GM18870 (cell line): ENCODE results near the gene KRT28.
"Not testable (repeated sequence)": the region's sequence is repeated elsewhere in the genome, so short reads cannot be mapped to it uniquely, and the experiment has no call there.

Source experiments
- ATAC-seq: cut with Tn5 transposase; IDR thresholded peaks from one replicate; pipeline ENCODE4 v1.9.1; 2021; ENCODE audit warnings: moderate library complexity; ENCODE audit not compliant: unreplicated experiment

KRT28 gene

DNA sequence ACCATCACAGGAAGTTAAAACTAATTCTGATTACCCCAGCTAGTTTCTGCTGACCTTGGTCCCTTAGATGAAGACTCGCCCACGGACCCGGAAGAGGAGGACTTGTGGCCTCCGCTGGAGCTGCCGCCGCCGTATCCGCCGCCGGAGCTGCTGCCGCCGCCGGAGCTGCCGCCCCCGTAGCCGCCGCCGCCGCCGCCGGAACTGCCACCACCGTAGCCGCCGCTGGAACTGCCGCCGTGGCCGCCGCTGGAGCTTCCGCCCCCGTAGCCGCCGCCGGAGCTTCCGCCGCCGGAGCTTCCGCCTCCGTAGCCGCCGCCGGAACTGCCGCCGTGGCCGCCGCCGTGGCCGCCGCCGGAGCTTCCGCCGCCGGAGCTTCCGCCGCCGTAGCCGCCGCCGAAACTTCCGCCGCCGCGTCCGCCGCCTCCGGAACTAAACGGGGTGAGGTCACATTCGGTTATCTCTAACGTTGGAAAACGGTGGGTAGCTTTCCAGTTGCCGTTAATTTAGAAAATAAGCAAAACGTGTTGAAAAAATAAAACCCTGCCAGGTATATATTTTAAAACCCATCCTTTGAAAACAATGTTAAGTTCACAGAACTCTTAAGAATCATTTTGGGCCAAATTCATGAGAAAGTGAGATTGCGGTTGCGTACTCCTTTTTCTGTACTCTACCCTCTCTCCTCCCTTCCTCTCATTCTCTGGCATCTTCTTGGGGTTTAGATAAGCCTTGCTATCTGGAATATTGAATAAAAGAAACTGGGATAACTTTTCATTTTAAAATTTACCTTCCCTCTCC, 19.2 kb upstream of the KRT28 start:
- no peak for ATAC-seq

- no peak for ATAC-seq
Observed at GRCh38 chr17:40818343-40818732, 18.6 kb upstream of the KRT28 start.

GRCh38 chr17:40817103-40817682, 17.4 kb upstream of the KRT28 start:
- no peak for ATAC-seq

DNA sequence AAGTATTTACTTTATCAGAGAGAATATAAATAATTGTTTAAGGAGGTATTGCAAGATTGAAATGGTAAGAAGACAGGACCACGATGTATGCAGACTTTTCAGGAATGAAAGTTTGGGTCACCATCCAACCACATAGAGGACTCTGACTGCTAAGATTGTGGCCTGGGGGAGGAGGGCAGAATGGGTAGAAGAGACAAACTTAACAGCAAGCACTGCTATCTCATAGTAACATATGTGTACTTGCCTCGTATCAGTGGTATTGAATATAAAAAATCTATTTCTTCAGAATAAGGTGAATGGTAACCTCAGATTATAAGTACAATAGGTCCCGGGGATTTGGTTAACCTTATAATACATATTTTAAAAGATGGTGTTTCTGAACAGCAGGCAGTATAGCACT, 16.8 kb upstream of the KRT28 start:
- no peak for ATAC-seq

- ATAC-seq = no peak
Observed at GRCh38 chr17:40815381-40815780, 15.6 kb upstream of the KRT28 start.

GRCh38 chr17:40814657-40815056, 14.9 kb upstream of the KRT28 start:
- not testable (repeated sequence) for ATAC-seq

DNA sequence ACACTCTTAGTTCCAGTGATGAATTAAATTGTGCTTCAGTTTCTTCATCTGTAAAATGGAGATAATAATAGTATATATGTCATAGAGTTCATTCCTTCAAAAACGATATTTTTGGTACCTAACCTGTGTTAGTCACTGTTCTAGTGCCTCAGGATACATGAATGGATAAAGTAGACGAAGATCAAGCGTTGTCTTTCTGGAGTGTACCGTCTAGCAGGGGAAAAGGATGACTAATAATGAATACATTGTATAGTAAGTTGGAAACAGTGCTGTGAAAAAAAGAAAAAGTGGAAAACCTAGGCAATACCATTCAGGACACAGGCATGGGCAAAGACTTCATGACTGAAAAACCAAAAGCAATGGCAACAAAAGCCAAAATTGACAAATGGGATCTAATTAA, 14.0 kb upstream of the KRT28 start:
- ATAC-seq = no peak

- no peak for ATAC-seq
Observed at GRCh38 chr17:40812639-40813038, 12.9 kb upstream of the KRT28 start.

- no peak for ATAC-seq
Observed at GRCh38 chr17:40810494-40810893, 10.7 kb upstream of the KRT28 start.

GRCh38 chr17:40809721-40810421, 10.1 kb upstream of the KRT28 start:
- no peak for ATAC-seq

GRCh38 chr17:40806131-40806530, 6.4 kb upstream of the KRT28 start:
- ATAC-seq = no peak

DNA sequence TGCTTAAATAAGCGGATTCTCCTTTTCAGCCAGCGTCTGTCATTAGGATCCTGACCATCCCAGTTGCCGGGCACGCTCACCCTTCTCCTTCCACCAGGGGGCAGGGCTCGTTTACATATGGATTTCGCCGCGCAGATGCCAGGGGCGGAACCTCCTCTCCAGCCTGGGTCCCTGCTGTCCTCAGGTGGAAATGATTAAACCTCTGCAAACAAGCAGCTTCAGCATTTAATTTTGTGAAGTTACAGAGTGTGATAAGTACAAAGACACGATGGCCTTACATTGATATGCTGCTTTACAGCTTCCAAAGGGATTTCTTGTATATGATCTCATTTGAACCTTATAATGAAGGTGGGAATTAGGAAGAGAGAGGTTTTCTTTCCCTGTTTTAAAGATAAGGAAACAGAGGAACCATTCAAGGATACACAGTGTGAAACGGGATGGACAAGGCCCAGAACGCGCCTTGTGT, 3.9 kb upstream of the KRT28 start:
- ATAC-seq = no peak

GRCh38 chr17:40801157-40801556, 1.4 kb upstream of the KRT28 start:
- ATAC-seq = no peak

- no peak for ATAC-seq
Observed at GRCh38 chr17:40800381-40800780, 622 bp upstream of the KRT28 start.

DNA sequence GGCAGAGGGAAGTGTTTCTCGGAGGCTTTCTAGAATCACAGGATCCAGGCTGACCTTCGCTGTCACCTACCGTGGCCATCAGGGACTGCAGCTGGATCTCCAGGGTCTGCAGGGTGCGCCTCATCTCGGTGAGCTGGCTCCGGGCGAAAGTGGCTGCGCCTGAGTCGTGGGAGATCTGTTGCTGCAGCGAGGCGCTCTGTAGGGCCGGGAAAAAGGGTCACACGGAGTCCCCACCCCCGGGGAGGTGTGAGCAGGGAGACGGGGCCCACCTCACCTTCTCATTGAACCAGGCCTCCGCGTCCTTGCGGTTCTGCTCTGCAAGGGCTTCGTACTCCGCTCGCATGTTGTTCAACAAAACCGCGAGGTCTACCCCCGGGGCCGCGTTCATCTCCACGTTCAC, 2.9 kb downstream of the KRT28 start:
- ATAC-seq = no peak

GRCh38 chr17:40795019-40795667, 4.6 kb downstream of the KRT28 start:
- ATAC-seq = no peak

DNA sequence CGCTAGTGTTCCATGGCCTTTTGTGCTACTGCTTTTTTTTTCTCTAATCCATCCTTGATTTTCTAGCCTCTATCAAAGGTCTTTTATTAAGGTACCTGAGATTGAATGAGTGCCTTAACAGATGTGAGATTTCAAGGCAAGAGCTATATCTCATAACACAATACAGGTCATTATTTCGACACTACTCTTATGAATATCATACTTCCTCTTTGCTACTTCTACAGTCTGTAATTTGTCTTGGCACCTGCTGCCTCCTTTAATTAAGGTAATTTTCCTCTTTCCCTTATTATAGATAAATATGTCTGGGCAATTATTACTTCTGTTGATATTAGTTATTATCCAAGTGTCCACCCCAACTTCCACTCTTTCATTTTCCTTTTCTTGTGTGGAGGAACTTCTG, 5.3 kb downstream of the KRT28 start:
- no peak for ATAC-seq

DNA sequence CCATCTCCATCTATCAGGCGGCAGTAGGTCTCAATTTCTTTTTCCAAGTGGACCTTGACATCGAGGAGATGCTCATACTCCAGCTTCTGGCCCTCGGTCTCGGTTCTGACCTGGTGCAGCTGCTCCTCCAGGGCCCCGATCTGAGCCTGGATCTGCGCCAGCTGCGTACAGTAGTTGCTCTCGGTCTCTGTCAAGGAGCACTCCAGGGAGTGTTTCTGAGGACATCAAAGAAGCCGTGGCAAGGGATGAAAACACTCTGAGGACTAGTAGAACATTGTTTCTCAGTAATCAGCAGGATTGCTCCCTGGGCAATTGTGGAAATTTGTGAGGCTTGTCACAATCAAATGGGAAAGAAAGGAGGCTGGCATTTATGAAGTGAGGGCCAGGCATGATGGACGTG, 5.9 kb downstream of the KRT28 start:
- ATAC-seq = no peak

DNA sequence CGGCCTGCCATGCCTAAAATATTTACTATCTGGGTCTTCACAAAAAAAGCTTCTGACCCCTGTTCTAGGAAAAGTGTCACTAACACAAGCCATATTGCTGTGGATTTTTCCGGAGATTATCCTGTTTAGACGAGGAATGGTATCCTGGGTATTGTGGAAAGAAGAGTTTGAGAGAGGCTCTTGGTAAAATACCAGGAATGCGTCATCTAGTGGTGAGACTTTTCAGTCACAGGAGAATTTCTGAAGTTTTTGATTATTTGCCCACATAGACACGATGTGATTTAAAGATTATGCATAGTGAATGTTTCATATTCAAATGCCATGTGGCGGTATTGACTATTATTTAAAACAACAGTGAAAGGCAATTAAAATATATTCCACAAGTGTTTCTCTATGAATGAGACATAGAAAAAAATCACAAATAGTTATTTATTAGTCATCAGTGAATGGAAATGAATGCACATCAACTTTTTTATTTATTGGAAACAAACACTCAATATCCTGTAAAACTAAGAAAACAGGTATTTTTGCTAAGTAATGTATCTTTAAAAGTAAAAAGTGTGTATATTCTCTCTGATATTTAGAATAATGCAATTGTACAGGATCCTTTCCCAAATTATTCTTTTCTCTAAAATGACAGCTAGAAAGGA, 7.8 kb downstream of the KRT28 start:
- no peak for ATAC-seq

GRCh38 chr17:40791111-40791510, 8.6 kb downstream of the KRT28 start:
- ATAC-seq = no peak

GRCh38 chr17:40782450-40782849, 17.3 kb downstream of the KRT28 start, which contains the start of gene KRT27:
KRT27 (minus strand) TSS chr17:40782550; CDS start chr17:40782493, 57 bp downstream.
- ATAC-seq = no peak
